GM21529 (cell line): ENCODE measurements around the gene CCR3.
A peak's percentile ranks its signal among the peaks of the same experiment; 100 is the strongest.

Source experiments
- ATAC-seq: cut with Tn5 transposase; IDR thresholded peaks from one replicate; pipeline ENCODE4 v1.9.1; 2021; ENCODE audit not compliant: unreplicated experiment

Gene CCR3

GRCh38 chr3:46293991-46294833 lies 52.0 kb downstream of the CCR3 start:
- ATAC-seq, result no peak

- ATAC-seq, result no peak
Measured at GRCh38 chr3:46296826-46297225, 54.6 kb downstream of the CCR3 start.

GRCh38 chr3:46297658-46298423 lies 55.6 kb downstream of the CCR3 start:
- no peak for ATAC-seq

DNA sequence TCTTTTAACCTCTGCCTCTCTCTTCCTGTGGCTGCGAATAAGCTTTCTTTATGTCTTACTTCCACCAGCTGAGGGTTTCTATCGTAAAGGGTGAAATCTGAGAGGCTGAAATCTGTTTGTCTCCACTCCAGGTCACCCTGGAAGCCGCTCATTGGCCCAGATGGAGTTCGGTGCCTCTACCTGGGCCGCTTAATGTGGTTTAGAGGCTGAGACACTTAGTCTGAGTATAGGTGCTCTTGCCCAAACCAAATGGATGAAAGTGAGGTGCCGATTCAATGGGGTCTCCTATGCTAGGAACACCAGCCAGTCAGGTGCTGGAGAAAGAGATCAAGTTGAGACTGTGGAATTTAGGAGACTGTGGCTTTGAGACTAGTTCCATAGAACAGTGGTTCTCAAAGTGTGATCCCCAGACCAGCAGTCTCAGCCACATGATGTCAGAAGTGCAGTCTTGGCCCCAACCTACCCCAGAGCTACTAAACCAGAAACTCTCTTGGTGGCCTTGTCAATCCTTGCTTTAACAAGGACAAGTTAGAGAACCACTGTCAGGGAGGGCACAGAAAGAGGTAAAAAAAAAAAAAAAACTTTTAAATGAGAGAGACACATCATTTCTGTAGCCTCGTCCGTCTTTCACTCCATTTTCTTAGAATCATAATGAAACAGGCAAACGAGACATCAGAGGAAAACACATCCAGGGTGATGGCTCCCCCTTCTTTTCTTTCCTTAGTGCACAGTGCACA lies 56.8 kb downstream of the CCR3 start:
- peak; percentile 59 for ATAC-seq

DNA sequence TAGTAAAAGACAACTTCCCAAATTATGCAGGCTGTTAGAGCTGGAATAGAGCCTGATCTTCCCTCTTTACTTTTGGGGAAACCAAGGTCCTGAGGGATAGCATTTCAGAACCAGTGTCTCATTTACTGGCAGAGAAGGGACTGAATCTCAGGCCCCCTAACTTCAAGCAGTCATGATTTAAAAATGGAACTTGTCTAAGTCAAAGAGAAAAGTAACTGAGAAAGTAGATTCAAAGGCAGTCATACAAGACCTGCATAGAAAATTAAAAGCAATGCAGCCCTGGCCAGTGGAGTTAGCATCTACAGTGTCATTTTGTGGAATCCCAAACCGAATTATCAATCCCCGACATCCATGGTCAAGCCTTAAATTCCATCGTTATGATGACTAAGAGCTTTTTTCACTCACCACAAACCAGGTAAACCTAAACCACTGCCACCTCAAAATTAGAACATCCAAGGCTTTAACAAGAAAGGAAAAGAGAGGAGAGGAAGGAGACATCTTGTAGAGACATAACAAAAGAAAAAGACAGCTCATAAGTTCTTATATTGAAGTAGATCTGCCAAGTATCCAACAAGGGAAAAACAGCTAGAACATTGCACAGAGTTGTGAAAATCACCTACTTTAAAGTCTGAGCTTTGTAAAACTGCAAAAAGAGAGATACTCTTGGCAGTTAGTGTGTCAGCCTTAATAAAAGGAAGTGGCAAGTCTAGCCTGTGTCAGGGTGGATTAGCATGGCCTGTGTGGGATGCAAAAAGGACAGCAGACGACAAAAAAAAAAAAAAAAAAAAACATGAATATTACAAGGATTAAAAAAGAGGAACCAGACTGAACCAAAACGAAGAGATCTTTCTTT lies 57.6 kb downstream of the CCR3 start:
- ATAC-seq, result peak; percentile 37

DNA sequence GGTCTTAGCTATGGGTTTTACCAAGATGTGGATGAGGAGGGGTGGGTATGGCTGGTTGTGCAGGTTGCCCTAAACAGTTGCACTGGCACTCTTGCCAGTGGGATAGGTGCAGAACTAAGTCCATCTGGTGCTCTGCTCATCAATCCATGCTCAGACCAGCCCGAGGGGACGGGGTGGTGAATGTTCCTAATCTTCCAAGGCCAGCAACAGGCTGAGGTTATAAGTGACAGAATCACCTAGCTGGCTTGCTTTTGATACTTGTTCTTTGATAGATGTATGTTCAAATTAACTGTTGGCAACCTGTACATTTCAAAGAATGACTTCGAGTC lies 58.2 kb downstream of the CCR3 start:
- no peak for ATAC-seq

GRCh38 chr3:46301122-46301835 lies 59.0 kb downstream of the CCR3 start:
- ATAC-seq, result no peak

DNA sequence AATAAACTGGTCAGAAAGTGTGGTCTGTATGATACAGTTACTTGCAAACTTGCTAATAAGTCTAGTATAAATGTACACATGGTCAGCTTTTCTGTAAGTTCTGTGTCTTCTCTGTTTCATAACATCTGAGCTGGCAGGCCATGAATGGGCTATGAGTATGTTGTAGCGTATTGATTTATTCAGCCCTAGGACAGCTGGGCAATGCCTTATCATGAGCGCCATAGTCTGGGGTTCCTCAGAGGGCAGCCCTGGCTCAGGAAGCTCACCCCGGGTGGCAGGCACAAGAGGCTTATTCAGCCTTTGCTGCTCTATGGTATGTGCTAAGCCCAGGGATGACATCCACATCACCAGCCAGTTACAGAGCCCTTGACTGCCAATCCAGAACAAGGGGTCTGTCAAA lies 61.0 kb downstream of the CCR3 start:
- no peak for ATAC-seq

GRCh38 chr3:46304739-46305138 lies 62.5 kb downstream of the CCR3 start:
- no peak for ATAC-seq

- ATAC-seq, result no peak
Measured at GRCh38 chr3:46312991-46313390, 70.7 kb downstream of the CCR3 start.

- ATAC-seq, result no peak
Measured at GRCh38 chr3:46314517-46314916, 72.3 kb downstream of the CCR3 start.

- ATAC-seq, result no peak
Measured at GRCh38 chr3:46316206-46316605, 73.9 kb downstream of the CCR3 start.
